Nephron progenitor cell (in vitro differentiated cells): ENCODE results near the gene ADNP.

Experiments used
- DNase-seq: peaks from one replicate; pipeline ENCODE4 v3.0.0; 2021
- H3K27ac Mint-ChIP-seq: 2 replicates; pipeline ENCODE4 v1.8.0; 2021; ENCODE audit warnings: mild to moderate bottlenecking, moderate library complexity, mixed read lengths
- H3K27me3 Mint-ChIP-seq: 2 replicates; pipeline ENCODE4 v1.8.0; 2021; ENCODE audit warnings: mild to moderate bottlenecking, low read depth, mixed read lengths; ENCODE audit not compliant: poor library complexity
- H3K36me3 Mint-ChIP-seq: 2 replicates; pipeline ENCODE4 v1.8.0; 2021; ENCODE audit warnings: low read depth, mixed read lengths
- H3K4me1 Mint-ChIP-seq: 2 replicates; pipeline ENCODE4 v1.8.0; 2021; ENCODE audit warnings: mixed read lengths
- H3K4me3 Mint-ChIP-seq: 2 replicates; pipeline ENCODE4 v1.8.0; 2021; ENCODE audit warnings: mild to moderate bottlenecking, moderate library complexity, mixed read lengths
- H3K9me3 Mint-ChIP-seq: 2 replicates; pipeline ENCODE4 v1.8.0; 2021; ENCODE audit warnings: mild to moderate bottlenecking, moderate library complexity, mixed read lengths
- TF ChIP-seq, protein P1 (sequence below): fragments of 200-600 bp; sonication (generic); IDR thresholded peaks from 2 replicates; pipeline ENCODE4 v1.5.0; 2021; ENCODE audit warnings: antibody characterized with exemption

The ADNP gene

DNA sequence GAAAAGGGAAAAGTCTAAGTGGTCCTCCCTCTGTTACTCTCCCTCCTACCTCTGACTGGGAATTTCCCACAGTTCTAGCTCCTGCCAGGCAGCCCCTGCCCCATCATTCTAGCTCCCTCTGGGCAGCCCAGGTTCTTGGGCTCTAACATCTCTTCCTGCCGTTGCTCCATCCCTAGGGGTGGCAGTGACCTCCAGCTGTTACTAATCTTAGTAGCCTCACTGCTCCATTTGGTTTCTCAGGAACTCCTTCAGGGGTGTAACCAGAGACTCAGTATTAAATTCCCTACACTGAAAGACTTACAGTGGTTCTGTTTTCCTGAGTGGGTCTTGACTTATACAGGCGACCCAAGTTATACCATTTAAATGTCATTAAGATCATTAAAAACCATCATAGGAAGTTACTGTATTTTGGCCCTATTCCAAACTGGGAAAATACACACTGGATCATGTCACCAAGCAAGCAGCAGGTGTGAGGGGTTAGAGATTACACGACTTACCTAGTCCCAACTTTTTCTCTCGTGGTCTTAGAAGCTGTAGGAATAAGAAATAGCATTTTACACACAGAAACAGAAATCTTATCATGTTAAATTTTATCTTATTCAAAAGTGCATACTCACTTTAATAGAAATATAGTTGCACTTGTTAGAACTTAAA is 17.0 kb upstream of the ADNP start:
- peaks cover 57% of the 10 kb centered on the region for H3K36me3 Mint-ChIP-seq
- DNase-seq = no peak
- no peaks in the 10 kb centered on the region for H3K9me3 Mint-ChIP-seq
- no peak overlapping the region for H3K27ac Mint-ChIP-seq
- H3K4me3 Mint-ChIP-seq = no peak overlapping the region
- TF ChIP-seq, protein P1, sequence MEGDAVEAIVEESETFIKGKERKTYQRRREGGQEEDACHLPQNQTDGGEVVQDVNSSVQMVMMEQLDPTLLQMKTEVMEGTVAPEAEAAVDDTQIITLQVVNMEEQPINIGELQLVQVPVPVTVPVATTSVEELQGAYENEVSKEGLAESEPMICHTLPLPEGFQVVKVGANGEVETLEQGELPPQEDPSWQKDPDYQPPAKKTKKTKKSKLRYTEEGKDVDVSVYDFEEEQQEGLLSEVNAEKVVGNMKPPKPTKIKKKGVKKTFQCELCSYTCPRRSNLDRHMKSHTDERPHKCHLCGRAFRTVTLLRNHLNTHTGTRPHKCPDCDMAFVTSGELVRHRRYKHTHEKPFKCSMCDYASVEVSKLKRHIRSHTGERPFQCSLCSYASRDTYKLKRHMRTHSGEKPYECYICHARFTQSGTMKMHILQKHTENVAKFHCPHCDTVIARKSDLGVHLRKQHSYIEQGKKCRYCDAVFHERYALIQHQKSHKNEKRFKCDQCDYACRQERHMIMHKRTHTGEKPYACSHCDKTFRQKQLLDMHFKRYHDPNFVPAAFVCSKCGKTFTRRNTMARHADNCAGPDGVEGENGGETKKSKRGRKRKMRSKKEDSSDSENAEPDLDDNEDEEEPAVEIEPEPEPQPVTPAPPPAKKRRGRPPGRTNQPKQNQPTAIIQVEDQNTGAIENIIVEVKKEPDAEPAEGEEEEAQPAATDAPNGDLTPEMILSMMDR = no peak
- no peaks in the 10 kb centered on the region for H3K27me3 Mint-ChIP-seq
- no peaks in the 10 kb centered on the region for H3K4me1 Mint-ChIP-seq

DNA sequence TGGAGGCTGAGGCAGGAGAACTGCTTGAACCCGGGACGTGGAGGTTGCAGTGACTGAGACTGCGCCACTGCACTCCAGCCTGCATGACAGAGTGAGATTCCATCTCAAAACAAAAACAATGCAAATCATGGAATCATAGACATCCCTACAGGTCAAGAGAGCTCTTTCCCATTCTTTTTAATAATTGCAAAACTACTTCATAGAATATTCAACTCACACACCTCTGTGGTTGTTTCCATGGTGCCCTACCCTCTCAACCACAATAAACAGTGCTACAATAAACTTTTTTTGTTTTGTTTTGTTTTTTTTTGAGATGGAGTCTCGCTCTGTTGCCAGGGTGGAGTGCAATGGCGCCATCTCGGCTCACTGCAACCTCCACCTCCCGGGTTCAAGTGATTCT is 11.8 kb upstream of the ADNP start:
- Mint-ChIP-seq H3K4me1 (no peaks in the 10 kb centered on the region), H3K9me3 (no peaks in the 10 kb centered on the region), H3K27me3 (no peaks in the 10 kb centered on the region), H3K36me3 (peaks cover 53% of the 10 kb centered on the region), H3K4me3 (no peak overlapping the region), H3K27ac (no peak overlapping the region)
- TF ChIP-seq, protein P1 = no peak
- DNase-seq = no peak

GRCh38 chr20:50933589-50933988 is 2.4 kb upstream of the ADNP start:
- TF ChIP-seq, protein P1 = no peak
- no peak for DNase-seq
- peaks cover 56% of the 10 kb centered on the region for H3K36me3 Mint-ChIP-seq
- no peak overlapping the region for H3K27ac Mint-ChIP-seq
- no peak overlapping the region for H3K4me3 Mint-ChIP-seq
- H3K27me3 Mint-ChIP-seq = peaks cover 3% of the 10 kb centered on the region
- peaks cover 12% of the 10 kb centered on the region for H3K4me1 Mint-ChIP-seq
- no peaks in the 10 kb centered on the region for H3K9me3 Mint-ChIP-seq

GRCh38 chr20:50932691-50933280 is 1.5 kb upstream of the ADNP start:
- Mint-ChIP-seq H3K4me3 (no peak overlapping the region), H3K27ac (no peak overlapping the region), H3K9me3 (no peaks in the 10 kb centered on the region), H3K36me3 (peaks cover 61% of the 10 kb centered on the region), H3K27me3 (peaks cover 3% of the 10 kb centered on the region), H3K4me1 (peaks cover 20% of the 10 kb centered on the region)
- TF ChIP-seq, protein P1 = no peak
- no peak for DNase-seq

DNA sequence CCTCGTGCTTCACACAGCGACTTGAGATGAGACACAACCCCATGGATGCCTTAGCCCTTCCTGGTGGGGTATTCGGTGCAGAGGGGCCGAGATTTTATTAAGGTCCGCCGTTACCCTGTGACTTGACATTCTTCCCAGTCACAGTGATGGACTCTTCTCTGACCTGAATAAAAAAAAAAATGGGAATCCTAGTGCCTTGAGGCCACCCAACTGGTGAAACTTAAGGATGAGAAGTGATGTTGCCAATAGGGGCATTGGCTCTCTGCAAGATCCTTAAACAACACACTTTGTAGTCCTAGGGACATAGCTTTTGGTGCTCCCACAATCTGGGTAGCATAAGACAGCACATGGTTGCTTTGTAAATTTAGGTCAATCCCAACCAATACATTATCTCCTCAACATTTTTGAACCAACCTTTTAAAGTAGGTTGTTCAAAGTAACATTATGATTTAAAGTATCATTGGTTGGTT is 814 bp upstream of the ADNP start:
- DNase-seq = no peak

More for the DNA sequence above, 814 bp upstream of the ADNP start:
- peak overlapping the region; percentile 59 for H3K27ac Mint-ChIP-seq
- peaks cover 3% of the 10 kb centered on the region for H3K27me3 Mint-ChIP-seq
- H3K36me3 Mint-ChIP-seq = peaks cover 67% of the 10 kb centered on the region
- peak overlapping the region; percentile 58 for H3K4me3 Mint-ChIP-seq
- TF ChIP-seq, protein P1 = no peak
- no peaks in the 10 kb centered on the region for H3K9me3 Mint-ChIP-seq
- H3K4me1 Mint-ChIP-seq = peaks cover 27% of the 10 kb centered on the region
